KOPT-K1 (cell line): Measurements from ENCODE around the gene PLD6.
A peak's percentile ranks its signal among the peaks of the same experiment; 100 is the strongest.
"Not testable (repeated sequence)": the region's sequence is repeated elsewhere in the genome, so short reads cannot be mapped to it uniquely, and the experiment has no call there.

Experiments used
- H3K27ac ChIP-seq: fragments of 200-600 bp; sonication (generic); 2 replicates; pipeline ENCODE4 v1.5.1; 2016; ENCODE audit warnings: antibody characterized with exemption, mild to moderate bottlenecking, low read depth, low read length; ENCODE audit not compliant: poor library complexity, severe bottlenecking
- H3K36me3 ChIP-seq: fragments of 200-600 bp; sonication (generic); 2 replicates; pipeline ENCODE4 v1.5.1; 2017; ENCODE audit warnings: antibody characterized with exemption, mild to moderate bottlenecking, low read length, moderate library complexity; ENCODE audit not compliant: insufficient read depth
- H3K9me3 ChIP-seq: fragments of 200-600 bp; sonication (generic); 2 replicates; pipeline ENCODE4 v1.5.1; 2017; ENCODE audit warnings: antibody characterized with exemption, low read length, mild to moderate bottlenecking; ENCODE audit not compliant: insufficient read depth, poor library complexity, severe bottlenecking

The PLD6 gene, protein sequence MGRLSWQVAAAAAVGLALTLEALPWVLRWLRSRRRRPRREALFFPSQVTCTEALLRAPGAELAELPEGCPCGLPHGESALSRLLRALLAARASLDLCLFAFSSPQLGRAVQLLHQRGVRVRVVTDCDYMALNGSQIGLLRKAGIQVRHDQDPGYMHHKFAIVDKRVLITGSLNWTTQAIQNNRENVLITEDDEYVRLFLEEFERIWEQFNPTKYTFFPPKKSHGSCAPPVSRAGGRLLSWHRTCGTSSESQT

DNA sequence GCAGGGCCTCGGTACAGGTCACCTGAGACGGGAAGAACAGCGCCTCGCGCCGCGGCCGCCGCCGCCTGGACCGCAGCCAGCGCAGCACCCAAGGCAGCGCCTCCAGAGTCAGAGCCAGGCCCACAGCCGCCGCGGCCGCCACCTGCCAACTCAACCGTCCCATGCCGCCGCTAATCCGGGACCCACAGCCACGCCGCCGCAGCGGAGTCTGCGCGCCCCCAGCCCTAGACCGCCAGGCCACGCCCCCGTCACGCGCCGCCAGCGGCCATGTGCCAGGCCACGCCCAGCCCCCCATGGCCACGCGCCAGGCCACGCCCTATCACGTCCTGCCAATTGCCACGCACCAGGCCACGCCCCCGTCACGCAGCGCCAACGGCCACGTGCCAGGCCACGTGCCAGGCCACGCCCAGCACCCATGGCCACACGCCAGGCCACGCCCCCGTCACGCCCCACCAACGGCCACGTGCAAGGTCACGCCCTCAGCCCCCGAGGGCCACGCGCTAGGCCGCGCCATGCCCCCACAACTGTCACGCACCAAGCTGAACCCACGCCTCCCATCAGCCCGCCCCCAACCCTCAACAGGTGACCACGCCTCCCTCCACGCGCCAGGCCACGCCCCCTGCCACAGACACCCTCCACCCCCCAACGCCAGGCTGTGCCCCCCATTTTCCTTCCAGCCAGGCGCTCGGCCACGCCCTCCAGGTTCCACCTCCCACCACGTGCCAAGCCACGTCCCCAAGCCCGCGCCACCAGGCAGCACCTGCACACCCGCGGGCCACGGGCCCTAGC is at the start of gene PLD6:
Gene PLD6 (minus strand): TSS at position 210 of the 789 bp plus-strand sequence. CDS start 47 bp downstream, at position 163.
- Histone ChIP-seq H3K9me3 (no peaks in the 10 kb centered on the region), H3K27ac (no peak within 1 kb of the TSS), H3K36me3 (peaks cover 4% of the 10 kb centered on the region; the same call in 1 of the 2 replicates)

DNA sequence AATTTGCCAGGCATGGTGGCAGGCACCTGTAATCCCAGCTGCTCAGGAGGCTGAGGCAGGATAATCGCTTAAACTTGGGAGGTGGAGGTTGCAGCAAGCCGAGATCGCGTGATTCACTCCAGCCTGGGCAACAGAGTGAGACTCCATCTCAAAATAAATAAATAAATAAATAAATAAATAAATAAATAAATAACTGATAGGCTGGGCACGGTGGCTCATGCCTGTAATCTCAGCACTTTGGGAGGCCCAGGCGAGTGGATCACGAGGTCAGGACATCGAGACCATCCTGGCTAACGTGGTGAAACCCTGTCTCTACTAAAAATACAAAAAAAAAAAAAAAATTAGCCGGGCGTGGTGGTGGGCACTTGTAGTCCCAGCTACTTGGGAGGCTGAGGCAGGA is 49.6 kb upstream of the PLD6 start:
- H3K9me3 ChIP-seq, H3K27ac ChIP-seq: not testable (repeated sequence)
- peaks cover 98% of the 10 kb centered on the region for H3K36me3 ChIP-seq

DNA sequence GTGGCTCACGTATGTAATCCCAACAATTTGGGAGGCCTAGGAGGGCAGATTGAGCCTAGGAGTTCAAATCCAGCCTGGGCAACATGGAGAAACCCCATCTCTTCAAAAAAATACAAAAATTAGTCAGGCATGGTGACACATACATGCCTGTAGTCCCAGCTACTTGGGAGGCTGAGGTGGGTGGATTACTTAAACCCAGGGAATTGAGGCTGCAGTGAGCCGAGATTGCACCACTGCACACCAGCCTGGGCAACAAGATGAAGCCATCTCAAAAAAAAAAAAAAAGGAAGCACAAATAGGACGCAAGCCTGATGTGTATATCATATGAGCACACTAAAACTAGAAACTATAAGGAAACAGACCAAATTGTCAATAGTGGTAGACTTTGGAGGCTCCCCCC is 47.9 kb upstream of the PLD6 start:
- Histone ChIP-seq H3K27ac (no peak overlapping the region), H3K9me3 (no peaks in the 10 kb centered on the region), H3K36me3 (peaks cover 98% of the 10 kb centered on the region)

DNA sequence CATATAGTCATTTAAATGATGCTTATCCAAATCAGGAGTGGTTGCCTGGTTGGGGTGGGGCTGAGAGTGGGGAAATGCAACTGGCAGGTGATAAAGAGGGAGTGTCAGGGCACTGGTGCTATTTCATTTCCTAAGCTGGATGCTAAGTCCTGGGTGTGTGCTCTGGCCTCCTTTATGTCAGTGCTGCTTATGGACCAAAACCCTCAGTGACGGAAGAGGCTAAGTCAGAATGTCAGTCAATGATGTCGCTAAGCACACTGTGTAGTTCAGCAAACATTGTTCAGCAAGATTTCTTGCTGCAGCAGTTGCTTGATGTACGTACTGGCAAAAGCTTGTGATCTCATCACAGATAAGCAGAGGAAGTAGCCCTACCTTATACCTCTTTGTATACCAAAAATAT is 47.3 kb upstream of the PLD6 start:
- no peak overlapping the region for H3K27ac ChIP-seq
- no peaks in the 10 kb centered on the region for H3K9me3 ChIP-seq
- peaks cover 98% of the 10 kb centered on the region for H3K36me3 ChIP-seq

DNA sequence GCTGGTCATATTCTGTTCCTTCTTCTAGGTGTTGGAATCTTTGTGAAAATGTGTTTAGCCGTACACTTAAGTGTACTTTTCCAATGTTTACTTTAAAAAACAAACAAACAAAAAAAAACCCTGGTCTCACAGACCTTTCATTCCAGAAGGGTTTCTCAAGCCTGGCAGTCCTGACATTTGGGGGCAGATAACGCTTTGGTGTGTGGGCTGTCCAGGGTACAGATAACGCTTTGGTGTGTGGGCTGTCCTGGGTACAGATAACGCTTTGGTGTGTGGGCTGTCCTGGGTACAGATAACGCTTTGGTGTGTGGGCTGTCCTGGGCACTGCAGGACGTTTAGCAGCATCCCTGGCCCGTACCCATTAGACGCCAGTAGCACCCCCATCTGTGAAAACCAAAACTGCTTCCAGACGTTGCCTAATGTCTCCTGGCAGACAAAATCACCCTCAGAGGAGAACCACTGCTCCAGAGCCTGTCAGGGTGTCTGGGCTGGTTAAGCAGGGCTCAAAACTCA is 46.1 kb upstream of the PLD6 start:
- peaks cover 98% of the 10 kb centered on the region for H3K36me3 ChIP-seq
- no peaks in the 10 kb centered on the region for H3K9me3 ChIP-seq
- H3K27ac ChIP-seq: no peak overlapping the region

DNA sequence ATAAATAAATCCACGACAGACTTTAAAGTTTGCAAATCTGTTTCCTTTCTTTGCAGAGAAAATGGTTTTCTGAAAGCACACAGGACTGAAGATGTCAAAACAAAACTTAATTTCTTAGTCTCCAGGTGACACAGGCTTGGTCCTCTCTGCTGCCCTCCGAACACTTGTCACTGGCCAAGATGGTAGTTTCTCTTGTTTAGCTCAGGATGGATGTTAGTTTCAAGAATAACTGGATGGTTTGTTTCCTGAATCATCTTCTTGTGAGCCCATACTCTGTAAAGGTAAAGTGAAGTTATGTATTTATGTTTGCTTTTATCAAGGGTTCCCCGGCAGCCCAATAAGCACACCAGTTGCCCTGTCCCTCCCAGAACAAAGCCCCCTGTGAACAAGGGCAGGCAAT is 40.7 kb upstream of the PLD6 start:
- Histone ChIP-seq H3K9me3 (no peaks in the 10 kb centered on the region), H3K36me3 (peaks cover 73% of the 10 kb centered on the region), H3K27ac (no peak overlapping the region)

DNA sequence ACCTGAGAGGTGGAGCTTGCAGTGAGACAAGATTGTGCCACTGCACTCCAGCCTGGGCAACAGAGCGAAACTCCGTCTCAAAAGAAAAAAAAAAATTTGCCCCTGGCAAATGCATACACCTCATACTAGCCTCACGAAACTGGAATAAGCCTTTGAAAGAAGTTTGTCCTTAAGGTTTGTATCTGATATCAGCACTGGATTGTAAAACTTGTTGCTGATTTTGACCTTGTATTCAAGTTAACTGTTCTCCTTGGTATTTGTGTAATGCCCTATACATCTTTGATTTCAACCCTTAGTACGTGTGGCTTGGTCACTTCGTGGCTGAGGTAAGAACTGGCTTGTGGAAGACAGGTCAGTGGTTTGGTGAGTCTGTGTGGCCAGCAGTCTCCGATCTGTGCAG is 37.0 kb upstream of the PLD6 start:
- no peak overlapping the region for H3K27ac ChIP-seq
- H3K36me3 ChIP-seq: peaks cover 36% of the 10 kb centered on the region
- H3K9me3 ChIP-seq: no peaks in the 10 kb centered on the region

DNA sequence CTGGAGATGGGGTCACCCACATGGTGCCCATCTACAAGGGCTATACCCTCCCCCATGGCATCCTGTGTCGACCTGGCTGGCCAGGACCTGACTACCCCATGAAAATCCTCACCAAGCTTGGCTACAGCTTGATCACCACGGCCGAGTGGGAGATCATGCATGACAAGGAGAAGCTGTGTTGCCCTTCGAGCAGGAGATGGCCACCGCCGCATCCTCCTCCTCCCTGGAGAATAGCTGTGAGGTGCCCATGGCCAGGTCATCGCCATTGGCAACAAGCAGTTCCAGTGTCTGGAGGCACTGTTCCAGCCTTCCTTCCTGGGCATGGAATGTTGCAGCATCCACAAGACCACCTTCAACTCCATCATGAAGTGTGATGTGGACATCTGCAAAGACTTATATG is 36.1 kb upstream of the PLD6 start:
- H3K9me3 ChIP-seq: no peaks in the 10 kb centered on the region
- peaks cover 27% of the 10 kb centered on the region for H3K36me3 ChIP-seq
- no peak overlapping the region for H3K27ac ChIP-seq

DNA sequence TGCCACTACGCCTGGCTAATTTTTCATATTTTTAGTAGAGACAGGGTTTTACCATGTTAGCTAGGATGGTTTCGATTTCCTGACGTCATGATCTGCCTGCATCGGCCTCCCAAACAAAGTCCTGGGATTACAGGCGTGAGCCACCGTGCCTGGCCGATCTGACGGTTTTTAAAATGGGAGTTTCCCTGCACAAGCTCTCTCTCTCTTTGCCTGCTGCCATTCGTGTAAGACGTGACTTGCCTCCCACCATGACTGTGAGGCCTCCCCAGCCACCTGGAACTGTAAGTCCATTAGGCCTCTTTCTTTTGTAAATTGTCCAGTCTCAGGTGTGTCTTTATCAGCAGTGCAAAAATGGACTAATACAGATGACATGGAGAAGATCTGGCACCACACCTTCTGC is 35.5 kb upstream of the PLD6 start:
- H3K27ac ChIP-seq: no peak overlapping the region
- no peaks in the 10 kb centered on the region for H3K9me3 ChIP-seq
- H3K36me3 ChIP-seq: peaks cover 21% of the 10 kb centered on the region

DNA sequence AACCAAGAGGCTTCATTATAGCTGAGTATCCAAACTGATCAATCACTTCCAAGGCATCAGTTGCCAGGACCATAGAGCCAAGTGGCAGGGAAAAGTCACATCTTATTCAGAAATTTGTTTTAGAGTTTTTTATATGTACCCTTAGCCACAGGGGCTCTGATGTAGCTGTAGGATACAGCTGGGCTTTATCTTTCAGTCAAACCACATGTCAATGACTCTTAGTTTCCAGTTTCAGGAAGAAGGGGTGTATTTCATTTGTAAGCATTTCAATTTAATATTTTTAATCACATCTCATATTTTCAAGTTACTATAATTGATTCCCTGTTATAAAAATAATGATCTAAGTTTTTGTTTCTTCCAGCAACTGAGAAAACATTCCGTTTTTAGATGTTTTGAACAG is 33.7 kb upstream of the PLD6 start:
- H3K9me3 ChIP-seq: no peaks in the 10 kb centered on the region
- no peak overlapping the region for H3K27ac ChIP-seq
- peaks cover 6% of the 10 kb centered on the region; the same call in 1 of the 2 replicates for H3K36me3 ChIP-seq

DNA sequence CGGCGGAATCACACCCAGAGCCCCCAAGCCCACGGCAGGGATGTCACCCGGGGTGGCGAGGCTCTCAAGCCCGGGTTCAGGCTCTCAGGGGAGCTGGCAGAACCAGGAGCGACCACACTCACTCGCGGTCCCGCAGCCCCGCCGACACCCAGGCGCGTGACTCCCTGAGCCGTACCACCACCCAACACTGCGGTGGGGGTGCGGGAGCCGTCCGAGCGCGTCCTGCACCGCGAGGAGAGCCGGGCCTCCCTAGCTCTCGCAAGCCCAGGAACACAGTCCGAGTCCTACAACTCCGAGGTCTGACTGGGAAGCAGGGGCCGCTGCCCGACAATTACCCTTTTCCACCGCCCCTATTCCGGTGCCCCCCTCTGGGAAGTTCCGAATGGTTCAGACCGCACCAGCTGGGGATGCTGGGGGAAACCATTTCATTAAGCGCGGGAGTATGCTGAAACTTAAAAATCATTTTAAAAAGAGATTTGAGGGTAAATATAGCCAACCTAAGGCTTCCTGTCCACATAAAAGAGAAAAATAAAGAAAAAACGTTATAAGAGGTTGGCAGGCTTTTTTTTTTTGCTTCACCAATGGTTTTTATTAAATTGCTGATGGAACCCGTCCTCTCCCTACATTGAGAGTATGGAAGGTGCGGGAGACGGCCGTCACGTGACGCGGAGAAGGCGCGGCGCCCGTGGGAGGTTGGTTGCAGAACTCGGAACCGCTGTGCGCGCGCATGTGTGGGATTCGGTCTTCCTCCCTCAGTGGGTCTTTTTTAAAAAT is 31.1 kb upstream of the PLD6 start, which contains the start of gene FLCN:
Gene FLCN (minus strand): TSS at position 143 of the 774 bp plus-strand sequence. CDS start 9,031 bp downstream, outside the sequence.
- H3K27ac ChIP-seq: peak within 1 kb of the TSS; percentile 96
- peaks cover 6% of the 10 kb centered on the region; the same call in 1 of the 2 replicates for H3K36me3 ChIP-seq
- no peaks in the 10 kb centered on the region for H3K9me3 ChIP-seq

DNA sequence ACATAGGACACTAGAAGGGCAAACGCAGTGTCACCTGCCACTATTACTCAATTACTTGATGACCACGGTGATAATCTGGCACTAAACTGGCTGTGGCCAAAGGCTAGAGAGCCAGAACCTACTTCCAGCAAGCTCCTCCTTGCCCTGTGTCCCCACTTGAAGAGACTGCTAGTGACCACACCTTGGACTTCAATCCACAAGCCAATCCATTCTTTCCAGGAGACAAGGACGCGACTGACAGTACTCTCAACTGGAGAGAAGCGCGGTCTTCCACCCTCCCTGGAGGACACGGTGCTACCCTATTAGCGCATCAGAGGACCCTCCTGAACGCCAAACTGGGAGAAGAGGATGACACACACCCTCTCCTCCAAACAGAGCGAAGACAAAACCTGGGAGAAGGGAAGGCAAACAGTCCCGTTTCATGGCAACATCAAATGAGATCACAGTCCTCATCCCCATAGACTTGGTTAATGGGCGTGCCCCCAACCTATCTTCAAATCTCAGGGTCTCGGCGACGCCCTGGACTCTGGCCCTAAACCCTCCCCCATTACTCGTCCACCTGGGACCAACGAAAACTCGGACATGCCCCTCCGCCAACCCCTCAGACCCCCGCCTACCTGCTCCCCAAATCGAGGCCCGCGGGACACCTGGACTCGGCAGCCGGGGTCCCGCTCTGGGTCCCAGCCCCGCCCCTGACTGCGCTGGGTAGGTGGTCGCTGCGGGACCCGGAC is 30.3 kb upstream of the PLD6 start:
- Histone ChIP-seq H3K27ac (peak overlapping the region; percentile 96), H3K9me3 (no peaks in the 10 kb centered on the region), H3K36me3 (peaks cover 13% of the 10 kb centered on the region; the same call in 1 of the 2 replicates)

DNA sequence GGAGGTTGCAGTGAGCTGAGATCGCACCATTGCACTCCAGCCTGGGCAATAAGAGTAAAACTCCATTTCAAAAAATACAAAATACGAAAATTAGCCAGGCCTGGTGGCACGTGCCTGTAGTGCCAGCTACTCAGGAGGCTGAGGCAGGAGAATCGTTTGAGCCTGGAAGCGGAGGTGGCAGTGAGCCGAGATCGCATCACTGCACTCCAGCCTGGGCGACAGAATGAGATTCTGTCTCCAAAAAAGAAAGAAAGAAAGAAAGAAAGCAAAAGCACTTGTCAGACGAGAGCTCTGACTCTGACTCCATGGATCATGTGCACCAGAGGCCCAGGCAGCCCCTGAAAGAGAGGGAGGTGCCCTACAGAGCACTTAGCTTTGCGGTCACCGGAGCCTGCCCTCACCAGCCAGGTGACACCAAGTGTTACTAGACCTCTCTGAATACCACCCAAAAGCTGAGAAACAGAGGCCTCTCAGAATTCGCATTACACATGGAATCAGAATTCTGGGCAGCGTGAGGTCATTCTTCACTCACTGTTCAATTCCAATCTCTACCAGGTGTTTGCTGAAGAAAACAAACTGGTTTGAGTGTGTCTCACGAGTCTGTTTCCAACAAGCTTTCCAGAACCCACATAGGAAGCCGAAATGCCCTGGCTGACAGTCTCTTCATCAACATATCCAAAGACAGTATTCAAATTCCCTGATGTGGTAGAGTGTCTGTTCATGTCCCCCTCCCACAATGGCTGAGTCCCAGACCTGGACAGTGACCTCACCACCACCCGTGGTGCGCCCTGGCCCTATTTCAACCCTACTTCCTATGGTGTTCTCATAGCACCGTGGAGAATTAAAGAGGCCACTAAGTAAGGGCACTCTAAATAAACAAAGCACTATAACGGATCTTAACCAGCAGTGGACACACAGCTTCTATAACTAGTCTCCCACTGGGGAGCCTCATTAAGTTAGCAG is 29.4 kb upstream of the PLD6 start:
- peak overlapping the region; percentile 96 for H3K27ac ChIP-seq
- peaks cover 22% of the 10 kb centered on the region; the same call in 1 of the 2 replicates for H3K36me3 ChIP-seq
- H3K9me3 ChIP-seq: no peaks in the 10 kb centered on the region

DNA sequence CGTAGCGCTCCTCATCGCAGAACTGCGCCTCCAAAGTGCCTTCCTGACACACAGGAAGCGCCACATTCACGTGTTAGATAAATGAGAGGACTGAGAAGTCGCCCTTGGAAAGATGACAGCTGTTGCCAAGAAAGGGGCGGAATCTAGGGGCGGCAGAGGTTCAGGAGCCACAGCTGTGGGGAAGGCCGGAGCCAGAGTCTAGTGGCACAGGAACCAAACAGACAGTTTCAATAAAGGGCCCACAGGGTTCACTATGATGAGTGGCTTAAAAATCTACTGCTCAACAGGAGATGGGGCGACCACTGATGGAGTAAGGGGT is 26.1 kb upstream of the PLD6 start:
- Histone ChIP-seq H3K9me3 (no peaks in the 10 kb centered on the region), H3K36me3 (peaks cover 54% of the 10 kb centered on the region), H3K27ac (no peak overlapping the region)
